ENCODE data around the gene CHD1.

CHD1 gene

DNA sequence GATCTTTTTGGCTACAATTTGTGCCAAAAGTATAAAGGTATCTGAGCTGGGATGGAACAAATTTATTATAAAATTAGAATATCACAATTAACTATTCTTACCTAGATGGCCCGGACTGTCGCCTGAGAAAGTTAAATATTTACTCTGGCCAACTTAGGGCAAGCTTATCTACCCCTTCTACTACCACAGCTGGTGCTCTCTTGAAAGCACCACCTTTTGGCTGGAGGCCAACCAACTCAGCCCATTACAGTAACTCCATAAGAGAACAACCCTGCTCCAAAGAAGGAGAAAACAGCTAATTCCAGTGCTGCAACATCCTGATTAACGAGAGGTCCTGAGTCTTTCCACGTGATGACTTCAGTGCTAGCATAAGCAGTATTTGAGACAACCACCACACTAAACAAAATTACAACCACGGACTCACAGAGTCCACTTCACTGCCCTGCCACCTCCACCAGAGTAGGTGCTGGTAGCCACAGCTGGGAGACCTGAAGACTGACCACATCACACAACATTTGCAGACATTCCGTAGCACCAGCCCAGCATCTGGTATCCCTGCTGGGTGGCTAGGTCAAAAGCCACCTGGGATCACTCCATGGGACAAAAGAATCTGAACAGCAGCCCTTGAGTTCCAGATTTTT, 112.1 kb downstream of the CHD1 start:
- H3K4me1 ChIP-seq (ENCODE audit: control insufficient read depth in 1 of 2, insufficient read depth in 2 of 2, low read length in 2 of 2): no peaks in the 10 kb centered on the region
- no peak overlapping the region for H3K9ac ChIP-seq (ENCODE audit: low read depth in 1 of 2, low read length in 2 of 2)
- H3K9me3 ChIP-seq (ENCODE audit: control insufficient read depth in 1 of 2, low read length in 2 of 2): peaks cover 0 to 3% of the 10 kb centered on the region in 2 donors
- no peak overlapping the region for H3K4me3 ChIP-seq (ENCODE audit: low read depth in 1 of 2, low read length in 2 of 2)
- no peak overlapping the region for H3K27ac ChIP-seq (ENCODE audit: low read depth, low read length)
- no peaks in the 10 kb centered on the region for H3K36me3 ChIP-seq (ENCODE audit: control insufficient read depth in 1 of 2, insufficient read depth in 2 of 2, low read length in 2 of 2)
- H3K27me3 ChIP-seq (ENCODE audit: control insufficient read depth in 1 of 2, insufficient read depth in 2 of 2, low read length in 2 of 2): no peaks in the 10 kb centered on the region

DNA sequence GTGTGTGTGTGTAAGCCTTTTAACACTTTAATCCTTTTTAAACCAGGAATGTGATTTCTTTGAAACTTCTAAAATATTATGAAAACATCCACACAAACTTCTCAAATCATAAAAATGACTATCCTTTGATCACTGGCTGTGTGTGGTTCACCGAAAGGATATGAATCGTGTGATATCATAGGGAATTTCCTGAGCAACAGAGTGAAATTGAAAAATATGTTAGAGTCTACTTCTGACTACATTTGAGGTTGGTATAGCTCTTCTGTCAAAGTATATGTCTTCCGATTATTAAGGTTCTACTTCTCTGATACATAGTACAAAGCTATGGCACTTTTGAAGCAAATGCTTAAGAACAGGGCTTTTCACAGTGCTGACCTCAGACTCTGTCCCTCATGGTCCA, 115.1 kb downstream of the CHD1 start:
- no peaks in the 10 kb centered on the region for H3K27me3 ChIP-seq (ENCODE audit: control insufficient read depth in 1 of 2, insufficient read depth in 2 of 2, low read length in 2 of 2)
- no peak overlapping the region for H3K27ac ChIP-seq (ENCODE audit: low read depth, low read length)
- no peaks in the 10 kb centered on the region for H3K4me1 ChIP-seq (ENCODE audit: control insufficient read depth in 1 of 2, insufficient read depth in 2 of 2, low read length in 2 of 2)
- no peaks in the 10 kb centered on the region for H3K9me3 ChIP-seq (ENCODE audit: control insufficient read depth in 1 of 2, low read length in 2 of 2)
- no peak overlapping the region for H3K4me3 ChIP-seq (ENCODE audit: low read depth in 1 of 2, low read length in 2 of 2)
- no peak overlapping the region for H3K9ac ChIP-seq (ENCODE audit: low read depth in 1 of 2, low read length in 2 of 2)
- no peaks in the 10 kb centered on the region for H3K36me3 ChIP-seq (ENCODE audit: control insufficient read depth in 1 of 2, insufficient read depth in 2 of 2, low read length in 2 of 2)

DNA sequence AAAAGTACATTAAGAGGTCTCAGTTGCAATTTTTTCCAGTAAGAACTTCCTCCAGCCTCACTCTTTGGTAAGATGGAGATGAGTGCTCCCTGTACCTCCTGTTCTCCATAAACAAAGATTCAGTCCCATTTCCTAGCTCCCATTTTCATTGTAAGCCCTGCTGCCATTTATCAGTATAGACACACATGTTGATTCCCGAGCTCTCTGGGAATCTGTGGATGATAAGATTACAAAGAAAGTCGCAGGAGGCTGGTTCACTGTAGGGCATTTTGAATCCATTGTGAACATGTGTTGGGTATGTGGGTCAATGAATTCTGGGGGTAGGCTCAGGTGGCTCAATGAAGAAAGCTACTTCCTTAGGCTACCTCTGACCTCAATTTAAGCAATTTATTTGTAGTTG, 118.6 kb downstream of the CHD1 start:
- Histone ChIP-seq H3K9ac (ENCODE audit: low read depth in 1 of 2, low read length in 2 of 2) (no peak overlapping the region), H3K9me3 (ENCODE audit: control insufficient read depth in 1 of 2, low read length in 2 of 2) (peaks cover 8 to 10% of the 10 kb centered on the region in 2 donors), H3K4me3 (ENCODE audit: low read depth in 1 of 2, low read length in 2 of 2) (no peak overlapping the region), H3K36me3 (ENCODE audit: control insufficient read depth in 1 of 2, insufficient read depth in 2 of 2, low read length in 2 of 2) (no peaks in the 10 kb centered on the region), H3K4me1 (ENCODE audit: control insufficient read depth in 1 of 2, insufficient read depth in 2 of 2, low read length in 2 of 2) (no peaks in the 10 kb centered on the region), H3K27me3 (ENCODE audit: control insufficient read depth in 1 of 2, insufficient read depth in 2 of 2, low read length in 2 of 2) (no peaks in the 10 kb centered on the region), H3K27ac (ENCODE audit: low read depth, low read length) (no peak overlapping the region)

DNA sequence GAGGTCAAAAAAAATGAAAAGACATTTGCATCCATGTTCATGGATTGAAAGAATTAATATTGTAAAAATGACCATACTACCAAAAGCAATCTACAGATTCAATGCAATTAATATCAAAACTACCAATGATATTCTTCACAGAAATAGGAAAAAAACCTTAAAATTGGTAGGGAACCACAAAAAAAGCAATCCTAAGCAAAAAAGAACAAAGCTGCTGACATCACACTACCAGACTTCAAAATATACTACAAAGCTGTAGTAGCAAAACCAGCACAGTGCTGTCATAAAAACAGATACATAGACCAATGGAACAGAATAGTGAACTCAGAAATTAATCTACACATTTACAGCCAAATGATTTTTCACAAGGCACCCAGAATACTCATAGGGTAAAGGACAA, 121.0 kb downstream of the CHD1 start:
- Histone ChIP-seq H3K9ac (ENCODE audit: low read depth in 1 of 2, low read length in 2 of 2) (no peak overlapping the region), H3K4me3 (ENCODE audit: low read depth in 1 of 2, low read length in 2 of 2) (no peak overlapping the region), H3K27ac (ENCODE audit: low read depth, low read length) (no peak overlapping the region), H3K4me1 (ENCODE audit: control insufficient read depth in 1 of 2, insufficient read depth in 2 of 2, low read length in 2 of 2) (no peaks in the 10 kb centered on the region), H3K36me3 (ENCODE audit: control insufficient read depth in 1 of 2, insufficient read depth in 2 of 2, low read length in 2 of 2) (no peaks in the 10 kb centered on the region), H3K27me3 (ENCODE audit: control insufficient read depth in 1 of 2, insufficient read depth in 2 of 2, low read length in 2 of 2) (no peaks in the 10 kb centered on the region), H3K9me3 (ENCODE audit: control insufficient read depth in 1 of 2, low read length in 2 of 2) (peaks cover 9 to 10% of the 10 kb centered on the region in 2 donors)

DNA sequence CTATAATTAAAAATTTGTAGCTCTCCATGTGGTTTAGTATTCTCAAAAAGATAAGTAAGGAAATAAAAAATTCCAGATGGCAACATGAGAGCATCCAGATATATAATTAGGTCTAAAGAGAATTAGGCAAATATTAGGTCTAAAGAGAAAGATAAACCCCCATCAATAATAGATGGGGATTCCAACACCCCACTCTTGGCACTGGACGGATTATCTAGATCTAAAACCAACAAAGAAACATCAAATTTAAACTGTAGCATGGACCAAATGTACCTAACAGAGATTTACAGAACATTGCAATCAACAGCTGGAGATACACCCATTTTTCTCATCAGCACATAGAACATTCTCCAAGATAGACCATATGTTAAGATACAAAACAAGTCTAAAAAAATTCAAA, 123.7 kb downstream of the CHD1 start:
- H3K36me3 ChIP-seq (ENCODE audit: control insufficient read depth in 1 of 2, insufficient read depth in 2 of 2, low read length in 2 of 2): no peaks in the 10 kb centered on the region
- no peaks in the 10 kb centered on the region for H3K4me1 ChIP-seq (ENCODE audit: control insufficient read depth in 1 of 2, insufficient read depth in 2 of 2, low read length in 2 of 2)
- no peaks in the 10 kb centered on the region for H3K27me3 ChIP-seq (ENCODE audit: control insufficient read depth in 1 of 2, insufficient read depth in 2 of 2, low read length in 2 of 2)
- H3K27ac ChIP-seq (ENCODE audit: low read depth, low read length): no peak overlapping the region
- no peak overlapping the region for H3K9ac ChIP-seq (ENCODE audit: low read depth in 1 of 2, low read length in 2 of 2)
- H3K9me3 ChIP-seq (ENCODE audit: control insufficient read depth in 1 of 2, low read length in 2 of 2): peaks cover 9 to 10% of the 10 kb centered on the region in 2 donors
- no peak overlapping the region for H3K4me3 ChIP-seq (ENCODE audit: low read depth in 1 of 2, low read length in 2 of 2)

DNA sequence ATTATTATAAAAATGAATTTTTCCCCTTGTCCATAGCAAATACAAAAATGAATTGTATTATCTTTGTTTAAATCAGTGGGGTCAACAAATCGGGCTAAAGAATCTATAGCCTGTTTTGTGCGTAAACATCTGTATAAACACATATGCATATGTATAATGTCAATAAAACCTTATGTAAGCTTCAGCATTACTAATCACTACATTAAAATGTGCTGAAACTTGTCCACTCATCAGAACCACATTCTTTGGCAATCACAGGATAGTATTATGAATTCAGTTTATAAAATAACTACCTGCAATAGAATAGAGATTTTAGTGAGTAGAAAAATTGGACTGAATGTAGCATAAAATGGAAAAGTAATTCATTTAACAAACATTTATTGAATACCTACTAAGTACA, 124.7 kb downstream of the CHD1 start:
- H3K9me3 ChIP-seq (ENCODE audit: control insufficient read depth in 1 of 2, low read length in 2 of 2): peaks cover 9 to 10% of the 10 kb centered on the region in 2 donors
- H3K4me1 ChIP-seq (ENCODE audit: control insufficient read depth in 1 of 2, insufficient read depth in 2 of 2, low read length in 2 of 2): no peaks in the 10 kb centered on the region
- no peaks in the 10 kb centered on the region for H3K36me3 ChIP-seq (ENCODE audit: control insufficient read depth in 1 of 2, insufficient read depth in 2 of 2, low read length in 2 of 2)
- H3K4me3 ChIP-seq (ENCODE audit: low read depth in 1 of 2, low read length in 2 of 2): no peak overlapping the region
- H3K9ac ChIP-seq (ENCODE audit: low read depth in 1 of 2, low read length in 2 of 2): no peak overlapping the region
- no peak overlapping the region for H3K27ac ChIP-seq (ENCODE audit: low read depth, low read length)
- H3K27me3 ChIP-seq (ENCODE audit: control insufficient read depth in 1 of 2, insufficient read depth in 2 of 2, low read length in 2 of 2): no peaks in the 10 kb centered on the region

Data from duodenal mucosa (tissue), 2 donors.